ENCODE measurements around the gene KRTAP11-1. TPM values are rescaled to one million over a fixed set of nuclear protein-coding genes. Genes with fewer than 3 reads are reported as not detected.

Gene KRTAP11-1
- total RNA-seq, 1 donor from 2014 or later: not detected

DNA sequence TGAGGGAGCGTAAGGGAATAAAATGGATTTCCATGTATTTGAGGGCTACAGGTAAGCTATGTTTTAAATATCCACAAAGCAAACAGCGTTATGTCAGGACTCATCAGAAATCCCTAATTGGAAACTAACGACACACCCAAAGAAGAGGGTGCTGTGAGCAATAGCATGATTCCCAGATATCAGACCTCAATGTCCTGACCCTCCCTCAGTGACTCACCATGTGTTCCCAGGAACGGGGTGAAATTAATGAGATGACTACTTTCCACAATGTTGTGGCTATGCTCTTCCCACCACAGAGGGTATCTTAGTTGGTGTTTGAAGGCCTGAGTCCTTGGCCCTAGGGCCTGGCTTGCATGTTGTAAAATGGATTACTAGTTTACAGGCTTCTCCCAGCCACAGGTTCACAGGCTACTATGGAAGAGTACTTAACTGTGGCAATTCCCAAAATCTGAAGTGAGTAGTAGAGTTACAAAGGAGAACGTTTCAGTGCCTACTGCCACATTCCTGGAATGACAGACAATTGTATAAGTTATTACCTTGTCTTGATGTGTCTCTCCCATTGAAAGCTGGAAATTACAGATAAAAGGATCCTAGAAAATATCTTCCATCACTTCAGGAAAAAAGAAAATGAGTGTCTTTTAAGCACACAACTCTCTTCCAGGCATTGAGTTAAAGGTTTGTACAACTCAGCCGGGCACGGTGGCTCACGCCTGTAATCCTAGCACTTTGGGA lies 1.7 kb upstream of the KRTAP11-1 start:
- no peak overlapping the region for H3K4me3 ChIP-seq (ENCODE audit: low read depth, low read length)
- DNase-seq (ENCODE audit: low read depth) (peak; percentile 0), FAIRE-seq (no peak)
- no peaks in the 10 kb centered on the region for H3K27me3 ChIP-seq (ENCODE audit: control insufficient read depth, insufficient read depth, low read length)
- H3K36me3 ChIP-seq (ENCODE audit: control insufficient read depth, insufficient read depth, low read length): no peaks in the 10 kb centered on the region
- no peak for TF ChIP-seq CTCF (IDR thresholded peaks at IDR 0.05; ENCODE audit: insufficient read depth, low read length, severe bottlenecking)

DNA sequence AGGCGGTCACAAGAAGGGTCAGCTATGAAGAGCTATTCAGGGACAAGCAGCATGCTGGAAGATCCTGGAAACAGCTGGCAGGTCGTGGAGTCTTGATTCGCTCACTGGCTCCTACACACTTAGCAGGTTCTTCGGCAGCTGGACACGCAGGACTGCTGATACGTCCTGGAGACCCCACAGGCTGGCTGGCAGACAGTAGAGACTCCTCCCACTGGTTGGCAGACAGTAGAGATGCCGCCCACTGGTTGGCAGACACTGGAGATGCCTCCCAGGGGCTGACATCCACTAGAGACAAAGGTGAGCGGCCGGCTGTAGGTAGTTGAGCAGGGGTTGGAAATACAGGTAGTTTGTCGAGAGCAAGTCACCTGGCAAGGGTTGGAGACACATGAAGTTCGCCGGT lies 466 bp downstream of the KRTAP11-1 start:
- FAIRE-seq (no peak), DNase-seq (ENCODE audit: low read depth) (no peak)
- no peak for TF ChIP-seq CTCF (IDR thresholded peaks at IDR 0.05; ENCODE audit: insufficient read depth, low read length, severe bottlenecking)
- Histone ChIP-seq H3K36me3 (ENCODE audit: control insufficient read depth, insufficient read depth, low read length) (no peaks in the 10 kb centered on the region), H3K4me3 (ENCODE audit: low read depth, low read length) (no peak overlapping the region), H3K27me3 (ENCODE audit: control insufficient read depth, insufficient read depth, low read length) (no peaks in the 10 kb centered on the region)

DNA sequence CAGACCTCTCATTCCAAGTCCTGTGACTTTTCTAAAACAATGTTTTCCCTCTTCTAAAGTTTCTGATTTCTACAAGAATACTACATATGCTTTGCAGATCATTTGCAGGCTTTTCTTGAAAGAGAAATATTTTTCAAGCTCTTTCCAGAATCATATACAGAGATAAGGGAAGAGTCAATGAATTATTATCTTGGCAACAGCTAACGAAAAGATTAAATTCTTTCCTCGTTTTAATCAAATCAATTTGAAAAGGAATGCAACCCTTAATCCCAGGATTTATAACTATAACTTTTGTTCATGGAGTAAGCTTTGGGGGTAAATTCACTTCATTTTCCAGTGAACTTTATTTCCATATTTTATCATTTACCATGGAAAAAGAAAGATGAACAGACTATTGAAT lies 6.9 kb downstream of the KRTAP11-1 start:
- Histone ChIP-seq H3K36me3 (ENCODE audit: control insufficient read depth, insufficient read depth, low read length) (no peaks in the 10 kb centered on the region), H3K4me3 (ENCODE audit: low read depth, low read length) (no peak overlapping the region), H3K27me3 (ENCODE audit: control insufficient read depth, insufficient read depth, low read length) (no peaks in the 10 kb centered on the region)
- no peak for FAIRE-seq
- no peak for DNase-seq (ENCODE audit: low read depth)
- no peak for TF ChIP-seq CTCF (IDR thresholded peaks at IDR 0.05; ENCODE audit: insufficient read depth, low read length, severe bottlenecking)

GRCh38 chr21:30847627-30848500 lies 33.5 kb downstream of the KRTAP11-1 start:
- FAIRE-seq (no peak), DNase-seq (ENCODE audit: low read depth) (no peak)
- Histone ChIP-seq H3K27me3 (ENCODE audit: control insufficient read depth, insufficient read depth, low read length) (no peaks in the 10 kb centered on the region), H3K36me3 (ENCODE audit: control insufficient read depth, insufficient read depth, low read length) (no peaks in the 10 kb centered on the region), H3K4me3 (ENCODE audit: low read depth, low read length) (no peak overlapping the region)
- no peak for TF ChIP-seq CTCF (IDR thresholded peaks at IDR 0.05; ENCODE audit: insufficient read depth, low read length, severe bottlenecking)

DNA sequence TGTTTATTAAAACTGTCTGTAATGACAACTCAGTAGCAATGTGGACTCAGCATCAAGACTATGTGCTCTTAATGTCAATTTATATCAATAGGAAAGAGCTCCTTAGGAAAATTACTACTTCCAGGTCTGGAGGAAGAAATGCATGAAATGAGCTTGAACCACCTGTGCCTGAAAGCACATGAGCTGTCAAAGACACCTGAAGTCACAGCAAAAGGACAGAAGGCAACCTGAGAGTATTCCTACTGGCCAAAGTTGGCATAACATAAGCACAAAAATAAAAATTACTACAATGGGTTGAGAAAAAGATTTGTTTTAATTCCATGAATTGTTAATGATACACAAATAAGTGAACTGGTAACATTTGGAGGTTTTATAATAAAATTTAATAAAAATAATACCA lies 38.4 kb downstream of the KRTAP11-1 start:
- DNase-seq (ENCODE audit: low read depth) (no peak), FAIRE-seq (no peak)
- no peaks in the 10 kb centered on the region for H3K36me3 ChIP-seq (ENCODE audit: control insufficient read depth, insufficient read depth, low read length)
- H3K4me3 ChIP-seq (ENCODE audit: low read depth, low read length): no peak overlapping the region
- H3K27me3 ChIP-seq (ENCODE audit: control insufficient read depth, insufficient read depth, low read length): no peaks in the 10 kb centered on the region
- TF ChIP-seq CTCF (IDR thresholded peaks at IDR 0.05; ENCODE audit: insufficient read depth, low read length, severe bottlenecking): no peak
